ENCODE measurements around the gene RNU6-9. TPM values are rescaled to one million over a fixed set of nuclear protein-coding genes. Genes with fewer than 3 reads are reported as not detected.
"Not testable (repeated sequence)": the region's sequence is repeated elsewhere in the genome, so short reads cannot be mapped to it uniquely, and the experiment has no call there.

The RNU6-9 gene
- total RNA-seq, 3 donors from 2014 or later (not counting 1 experiment from before 2014, with no cell fraction given): not detected

- Histone ChIP-seq H3K4me3 (ENCODE audit: low read length) (no peak overlapping the region), H3K36me3 (ENCODE audit: control insufficient read depth, insufficient read depth, low read length) (peaks cover 17% of the 10 kb centered on the region), H3K27ac (ENCODE audit: low read length) (no peak overlapping the region), H3K4me1 (ENCODE audit: control insufficient read depth, insufficient read depth, low read length) (peaks cover 15% of the 10 kb centered on the region), H3K27me3 (ENCODE audit: control insufficient read depth, insufficient read depth, low read length) (no peaks in the 10 kb centered on the region), H3K9me3 (ENCODE audit: control insufficient read depth, insufficient read depth, low read length) (no peaks in the 10 kb centered on the region)
- Mint-ChIP-seq H3K27ac (no peak overlapping the region), H3K9me3 (no peaks in the 10 kb centered on the region), H3K4me1 (peaks cover 0 to 9% of the 10 kb centered on the region in 2 donors), H3K27me3 (ENCODE audit: low read depth in 2 of 2) (no peaks in the 10 kb centered on the region), H3K36me3 (no peaks in the 10 kb centered on the region), H3K4me3 (no peak overlapping the region)
- 91% methylated on average over 29 of the region's 29 CpGs for whole genome bisulfite sequencing (ENCODE audit: insufficient coverage)
- TF ChIP-seq CTCF (IDR thresholded peaks at IDR 0.05): no peak
- ATAC-seq: no peak
- no peak for DNase-seq
- intact Hi-C loops (cut with micrococcal nuclease): no loop called here
Measured at GRCh38 chr19:876780-877314, 16.4 kb upstream of the RNU6-9 start.

- H3K27me3 ChIP-seq (ENCODE audit: control insufficient read depth, insufficient read depth, low read length); DNase-seq; H3K4me1 ChIP-seq (ENCODE audit: control insufficient read depth, insufficient read depth, low read length); H3K4me1 Mint-ChIP-seq; H3K4me3 Mint-ChIP-seq; ATAC-seq; H3K27ac ChIP-seq (ENCODE audit: low read length); H3K27ac Mint-ChIP-seq; H3K9me3 Mint-ChIP-seq; H3K36me3 Mint-ChIP-seq; H3K4me3 ChIP-seq (ENCODE audit: low read length); H3K9me3 ChIP-seq (ENCODE audit: control insufficient read depth, insufficient read depth, low read length); intact Hi-C loops (cut with micrococcal nuclease); H3K27me3 Mint-ChIP-seq (ENCODE audit: low read depth in 2 of 2): not testable (repeated sequence)
- WGBS (ENCODE audit: insufficient coverage): 91% methylated on average over 20 of the region's 23 CpGs
- peaks cover 27% of the 10 kb centered on the region for H3K36me3 ChIP-seq (ENCODE audit: control insufficient read depth, insufficient read depth, low read length)
Measured at GRCh38 chr19:877992-878660, 15.2 kb upstream of the RNU6-9 start.

GRCh38 chr19:878751-879561 lies 14.3 kb upstream of the RNU6-9 start:
- ATAC-seq; H3K4me1 Mint-ChIP-seq; H3K27me3 ChIP-seq (ENCODE audit: control insufficient read depth, insufficient read depth, low read length); H3K36me3 Mint-ChIP-seq; H3K27ac ChIP-seq (ENCODE audit: low read length); H3K27me3 Mint-ChIP-seq (ENCODE audit: low read depth in 2 of 2); H3K4me3 Mint-ChIP-seq; H3K9me3 ChIP-seq (ENCODE audit: control insufficient read depth, insufficient read depth, low read length); H3K4me3 ChIP-seq (ENCODE audit: low read length); DNase-seq; H3K9me3 Mint-ChIP-seq; H3K4me1 ChIP-seq (ENCODE audit: control insufficient read depth, insufficient read depth, low read length); H3K27ac Mint-ChIP-seq; intact Hi-C loops (cut with micrococcal nuclease): not testable (repeated sequence)
- 90% methylated on average over 20 of the region's 24 CpGs for WGBS (ENCODE audit: insufficient coverage)
- H3K36me3 ChIP-seq (ENCODE audit: control insufficient read depth, insufficient read depth, low read length): peaks cover 32% of the 10 kb centered on the region

- no peak for ATAC-seq
- no peak overlapping the region for H3K4me3 Mint-ChIP-seq
- WGBS (ENCODE audit: insufficient coverage): 94% methylated on average over 37 of the region's 37 CpGs
- H3K9me3 ChIP-seq (ENCODE audit: control insufficient read depth, insufficient read depth, low read length): no peaks in the 10 kb centered on the region
- H3K4me1 Mint-ChIP-seq: no peaks in the 10 kb centered on the region
- H3K4me1 ChIP-seq (ENCODE audit: control insufficient read depth, insufficient read depth, low read length): no peaks in the 10 kb centered on the region
- no peak for DNase-seq
- no peaks in the 10 kb centered on the region for H3K36me3 Mint-ChIP-seq
- H3K4me3 ChIP-seq (ENCODE audit: low read length): no peak overlapping the region
- H3K27ac ChIP-seq (ENCODE audit: low read length): no peak overlapping the region
- no peaks in the 10 kb centered on the region for H3K9me3 Mint-ChIP-seq
- no peaks in the 10 kb centered on the region for H3K27me3 Mint-ChIP-seq (ENCODE audit: low read depth in 2 of 2)
- H3K27ac Mint-ChIP-seq: no peak overlapping the region
- intact Hi-C loops (cut with micrococcal nuclease): no loop called here
- no peaks in the 10 kb centered on the region for H3K27me3 ChIP-seq (ENCODE audit: control insufficient read depth, insufficient read depth, low read length)
- peaks cover 41% of the 10 kb centered on the region for H3K36me3 ChIP-seq (ENCODE audit: control insufficient read depth, insufficient read depth, low read length)
- no peak for TF ChIP-seq CTCF (IDR thresholded peaks at IDR 0.05)
Measured at GRCh38 chr19:879711-880438, 13.4 kb upstream of the RNU6-9 start.

Data from natural killer cell (primary cell).